Testis (tissue), 2 donors: ENCODE results near the gene PLCXD3.

Source experiments
- POLR2A ChIP-seq: fragments of 450-650 bp; IDR thresholded peaks from one replicate; pipeline ENCODE4 v1.6.1; 2017; ENCODE audit warnings: antibody characterized with exemption, mild to moderate bottlenecking, moderate library complexity
- TF ChIP-seq, protein P1 (sequence below), 3 experiments: fragments of 450-650 bp in 2 of 3; fragments of 200-600 bp in 1 of 3; sonication (generic) in 1 of 3; IDR thresholded peaks; one replicate each; pipeline ENCODE4 v1.5.1; 2016 to 2019; ENCODE audit warnings: antibody characterized with exemption in 3 of 3, mild to moderate bottlenecking in 2 of 3, moderate library complexity in 1 of 3

DNA sequence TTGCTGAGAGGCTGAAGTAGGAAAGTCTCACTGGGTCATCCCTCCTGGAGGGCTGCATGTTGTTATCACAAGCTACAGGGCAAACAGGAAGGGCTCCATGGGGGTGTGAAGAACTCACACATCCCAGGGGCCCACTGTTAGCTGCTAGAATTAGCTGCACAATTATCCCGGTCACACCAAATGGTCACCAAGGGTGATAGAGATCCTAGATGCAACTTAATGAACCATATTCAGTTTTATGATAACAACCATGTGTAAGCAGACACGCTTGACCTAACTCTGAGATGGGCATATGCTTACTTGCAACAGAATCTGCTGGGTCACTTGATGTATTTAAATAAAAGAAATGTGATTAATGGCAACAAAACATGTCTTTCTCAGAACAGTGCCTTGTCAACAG is 153.6 kb downstream of the PLCXD3 start:
- TF ChIP-seq, protein P1, sequence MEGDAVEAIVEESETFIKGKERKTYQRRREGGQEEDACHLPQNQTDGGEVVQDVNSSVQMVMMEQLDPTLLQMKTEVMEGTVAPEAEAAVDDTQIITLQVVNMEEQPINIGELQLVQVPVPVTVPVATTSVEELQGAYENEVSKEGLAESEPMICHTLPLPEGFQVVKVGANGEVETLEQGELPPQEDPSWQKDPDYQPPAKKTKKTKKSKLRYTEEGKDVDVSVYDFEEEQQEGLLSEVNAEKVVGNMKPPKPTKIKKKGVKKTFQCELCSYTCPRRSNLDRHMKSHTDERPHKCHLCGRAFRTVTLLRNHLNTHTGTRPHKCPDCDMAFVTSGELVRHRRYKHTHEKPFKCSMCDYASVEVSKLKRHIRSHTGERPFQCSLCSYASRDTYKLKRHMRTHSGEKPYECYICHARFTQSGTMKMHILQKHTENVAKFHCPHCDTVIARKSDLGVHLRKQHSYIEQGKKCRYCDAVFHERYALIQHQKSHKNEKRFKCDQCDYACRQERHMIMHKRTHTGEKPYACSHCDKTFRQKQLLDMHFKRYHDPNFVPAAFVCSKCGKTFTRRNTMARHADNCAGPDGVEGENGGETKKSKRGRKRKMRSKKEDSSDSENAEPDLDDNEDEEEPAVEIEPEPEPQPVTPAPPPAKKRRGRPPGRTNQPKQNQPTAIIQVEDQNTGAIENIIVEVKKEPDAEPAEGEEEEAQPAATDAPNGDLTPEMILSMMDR (IDR thresholded peaks at IDR 0.05), result no peak
- no peak for TF ChIP-seq POLR2A
